Esophagus (tissue), 2 donors: ENCODE data around the gene HDAC4. TPM values are rescaled to one million over a fixed set of nuclear protein-coding genes. Genes with fewer than 3 reads are reported as not detected.

Source experiments
- H3K27ac ChIP-seq, 2 donors: one replicate each; pipeline ENCODE4 v1.5.1; 2013; ENCODE audit warnings: low read depth in 2 of 2, mild to moderate bottlenecking in 2 of 2, inconsistent platforms in 1 of 2, low read length in 1 of 2, moderate library complexity in 1 of 2
- H3K27me3 ChIP-seq, 2 donors: one replicate each; pipeline ENCODE4 v1.6.1; 2013; ENCODE audit warnings: low read length in 2 of 2, control low read depth in 1 of 2, mild to moderate bottlenecking in 1 of 2; ENCODE audit not compliant: insufficient read depth in 2 of 2, control insufficient read depth in 1 of 2
- H3K36me3 ChIP-seq, 2 donors: one replicate each; pipeline ENCODE4 v1.6.1; 2013; ENCODE audit warnings: low read length in 1 of 2; ENCODE audit not compliant: control insufficient read depth in 2 of 2, insufficient read depth in 2 of 2
- H3K4me1 ChIP-seq, 2 donors: one replicate each; pipeline ENCODE4 v1.6.1; 2013; ENCODE audit warnings: low read length in 1 of 2; ENCODE audit not compliant: control insufficient read depth in 2 of 2, insufficient read depth in 2 of 2
- H3K4me3 ChIP-seq, 2 donors: one replicate each; pipeline ENCODE4 v1.5.1; 2013; ENCODE audit warnings: low read length in 2 of 2, mild to moderate bottlenecking in 2 of 2, low read depth in 1 of 2, moderate library complexity in 1 of 2
- H3K9me3 ChIP-seq, 2 donors: one replicate each; pipeline ENCODE4 v1.6.1; 2013; ENCODE audit warnings: mild to moderate bottlenecking in 2 of 2, low read depth in 1 of 2, low read length in 1 of 2, moderate library complexity in 1 of 2; ENCODE audit not compliant: control insufficient read depth in 2 of 2, insufficient read depth in 1 of 2
- WGBS, 2 donors: extraction: QIAGEN DNeasy Blood & Tissue Kit; methylation state at CpG; one replicate each; pipeline ENCODE4 v1.1.7; 2013; 5-methylcytosine and 5-hydroxymethylcytosine counted together
- polyA plus RNA-seq, 2 donors: library from polyadenylated mRNA; stranded (reverse); fragments of 200-250 nt; gene quantifications; one replicate each; pipeline ENCODE4 v1.2.3, GENCODE V29; 2013
- donor health status: healthy with polysubstance abuse.
- donor health status: Bipolar disorder and iron deficiency.

Gene HDAC4
- polyA plus RNA-seq, 2 donors: 5.9 to 10.2 TPM

DNA sequence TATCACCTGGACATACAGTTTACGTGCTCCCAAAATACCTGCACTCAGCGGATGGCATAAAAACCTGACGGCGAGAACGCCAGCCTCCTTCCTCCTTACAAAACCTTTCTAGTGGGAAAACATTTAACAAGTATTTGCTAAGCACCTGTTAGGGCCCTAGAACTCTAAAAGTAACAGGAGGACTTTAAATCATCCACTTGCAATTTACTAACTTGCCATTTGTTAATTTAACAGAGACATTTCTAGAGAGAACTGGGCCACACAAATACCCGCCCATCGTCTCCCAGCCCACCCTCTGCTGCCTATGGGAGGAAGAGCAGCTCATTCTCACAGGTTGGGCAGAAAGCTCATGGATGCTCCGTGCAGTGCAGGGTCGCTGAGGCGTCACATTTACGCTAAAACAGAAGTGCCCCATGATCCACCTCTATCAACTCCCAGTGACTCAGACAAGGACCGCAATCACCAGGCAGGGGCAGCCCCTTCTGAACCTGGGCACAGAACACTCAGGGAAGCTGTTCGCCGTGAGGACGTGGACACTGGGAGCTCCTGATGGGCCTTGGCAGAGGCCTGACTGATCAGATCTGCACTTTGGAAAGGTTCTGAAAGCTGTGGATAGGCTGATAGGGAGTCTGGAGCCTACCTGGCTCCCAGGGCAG is 106.9 kb downstream of the HDAC4 start:
- Histone ChIP-seq H3K9me3 (no peaks in the 10 kb centered on the region), H3K27me3 (no peaks in the 10 kb centered on the region), H3K27ac (peak overlapping the region in 1 of 2 donors; percentile 25), H3K4me3 (no peak overlapping the region), H3K4me1 (peaks cover 16 to 20% of the 10 kb centered on the region in 2 donors), H3K36me3 (no peaks in the 10 kb centered on the region)
- 84 to 85% methylated on average over 15 of the region's 15 CpGs for WGBS, 2 donors

DNA sequence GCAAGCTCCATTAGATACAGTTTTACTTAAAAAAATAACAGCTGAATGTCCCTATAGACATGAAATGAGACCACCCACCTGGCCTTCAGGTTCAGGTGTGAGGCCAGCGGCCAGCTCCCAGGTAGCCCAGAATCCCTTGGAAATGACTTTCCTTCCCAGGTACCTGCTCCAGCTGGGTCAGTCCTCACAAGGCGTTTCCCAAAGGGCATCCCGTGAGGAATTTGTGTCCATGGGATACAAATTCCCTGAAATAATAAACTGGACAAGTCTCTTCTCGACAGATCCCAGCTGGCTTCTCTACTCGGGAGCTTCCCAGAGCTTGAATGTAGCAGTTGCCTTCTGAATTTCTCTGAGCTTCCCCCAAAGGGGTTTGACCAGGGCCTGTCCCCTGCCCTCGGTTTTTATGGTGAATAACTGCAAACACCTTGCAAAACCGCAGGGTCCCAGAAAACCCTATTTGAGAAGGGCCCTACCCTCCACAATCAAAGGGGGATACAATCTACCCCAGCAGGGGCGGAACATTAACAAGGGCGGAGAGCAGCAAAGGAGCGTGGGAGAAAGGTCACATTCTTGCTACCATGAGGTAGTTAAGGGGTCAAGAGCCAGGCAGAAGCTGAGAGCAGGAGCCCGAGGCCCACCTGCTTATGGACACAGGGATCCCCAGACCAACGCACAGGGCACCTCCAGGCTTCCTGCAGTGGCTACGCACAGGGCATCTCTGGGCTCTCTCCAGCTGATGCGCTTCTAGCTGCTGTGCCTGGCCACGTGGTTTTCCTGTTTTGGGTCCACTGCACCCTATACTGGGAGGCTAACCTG is 107.7 kb downstream of the HDAC4 start:
- 68 to 72% methylated on average over 15 of the region's 15 CpGs for WGBS, 2 donors
- peak overlapping the region in 1 of 2 donors; percentile 36 for H3K27ac ChIP-seq
- peaks cover 16 to 22% of the 10 kb centered on the region in 2 donors for H3K4me1 ChIP-seq
- H3K36me3 ChIP-seq: no peaks in the 10 kb centered on the region
- H3K4me3 ChIP-seq: no peak overlapping the region
- H3K27me3 ChIP-seq: no peaks in the 10 kb centered on the region
- no peaks in the 10 kb centered on the region for H3K9me3 ChIP-seq

DNA sequence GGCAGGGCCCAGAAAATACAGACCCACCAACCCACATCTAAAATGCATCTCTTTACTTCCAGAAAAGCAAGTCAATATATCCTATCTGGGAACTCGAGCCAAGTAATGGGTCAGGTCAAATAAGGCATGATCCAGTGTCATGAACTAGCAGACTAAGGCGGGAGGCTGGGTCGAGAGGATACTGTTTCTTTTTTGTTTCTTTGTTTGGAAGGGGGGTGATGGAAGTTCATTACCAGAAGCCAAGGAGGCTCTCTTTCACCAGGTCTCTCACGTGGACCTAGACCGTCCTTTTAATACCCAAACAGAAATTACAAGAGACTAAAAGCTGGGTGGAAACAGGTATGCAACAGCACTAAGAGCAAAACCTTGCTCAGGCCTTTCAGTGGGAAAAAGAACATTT is 108.3 kb downstream of the HDAC4 start:
- Histone ChIP-seq H3K36me3 (no peaks in the 10 kb centered on the region), H3K4me1 (peaks cover 16 to 22% of the 10 kb centered on the region in 2 donors), H3K27me3 (no peaks in the 10 kb centered on the region), H3K4me3 (no peak overlapping the region), H3K9me3 (no peaks in the 10 kb centered on the region), H3K27ac (no peak overlapping the region)
- WGBS, 2 donors: 72 to 77% methylated on average over 5 of the region's 5 CpGs

DNA sequence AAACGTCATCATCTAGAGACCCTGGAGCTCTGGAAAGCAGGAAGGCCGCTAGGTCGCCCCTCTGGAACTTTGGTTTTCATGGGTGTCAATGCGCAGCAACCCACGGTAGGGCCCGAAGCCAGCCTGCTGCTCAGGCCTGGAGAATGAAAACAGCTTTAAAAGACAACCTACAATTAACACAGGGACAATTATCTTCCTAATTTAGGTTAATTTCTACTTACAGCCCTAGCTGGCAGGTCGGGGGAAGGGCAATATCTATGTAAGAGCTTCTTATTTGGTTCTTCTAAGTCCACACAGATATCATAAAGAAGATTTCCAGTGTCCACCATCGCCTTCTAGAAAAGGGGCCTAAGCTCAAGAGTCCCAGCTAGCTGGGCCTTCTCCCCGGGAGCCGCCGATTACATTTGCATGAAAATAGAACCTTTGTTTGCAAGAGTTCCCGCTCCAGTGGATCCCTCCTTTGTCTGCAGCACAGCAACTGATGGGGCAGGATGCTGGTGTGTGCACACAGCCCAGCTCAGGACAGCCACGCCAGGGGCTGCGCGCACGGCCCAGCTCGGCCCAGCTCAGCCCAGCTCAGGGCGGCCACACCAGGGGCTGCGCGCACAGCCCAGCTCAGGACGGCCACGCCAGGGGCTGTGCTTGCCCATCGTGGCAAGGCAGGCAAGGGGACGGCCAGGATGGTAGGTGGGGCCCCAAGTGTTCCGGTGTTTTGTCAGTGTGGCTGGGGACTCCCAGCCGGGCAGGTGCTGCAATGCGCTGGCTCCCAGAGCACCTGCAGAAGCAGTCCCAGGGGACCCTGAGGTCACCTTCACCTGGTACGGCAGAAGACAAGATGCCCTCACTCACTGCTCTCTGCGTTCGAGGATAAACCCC is 109.1 kb downstream of the HDAC4 start:
- Histone ChIP-seq H3K9me3 (no peaks in the 10 kb centered on the region), H3K4me3 (no peak overlapping the region), H3K27ac (peak overlapping the region; percentile 77 to 96), H3K27me3 (no peaks in the 10 kb centered on the region), H3K4me1 (peaks cover 10 to 25% of the 10 kb centered on the region in 2 donors), H3K36me3 (no peaks in the 10 kb centered on the region)
- 80 to 84% methylated on average over 30 of the region's 30 CpGs for WGBS, 2 donors

DNA sequence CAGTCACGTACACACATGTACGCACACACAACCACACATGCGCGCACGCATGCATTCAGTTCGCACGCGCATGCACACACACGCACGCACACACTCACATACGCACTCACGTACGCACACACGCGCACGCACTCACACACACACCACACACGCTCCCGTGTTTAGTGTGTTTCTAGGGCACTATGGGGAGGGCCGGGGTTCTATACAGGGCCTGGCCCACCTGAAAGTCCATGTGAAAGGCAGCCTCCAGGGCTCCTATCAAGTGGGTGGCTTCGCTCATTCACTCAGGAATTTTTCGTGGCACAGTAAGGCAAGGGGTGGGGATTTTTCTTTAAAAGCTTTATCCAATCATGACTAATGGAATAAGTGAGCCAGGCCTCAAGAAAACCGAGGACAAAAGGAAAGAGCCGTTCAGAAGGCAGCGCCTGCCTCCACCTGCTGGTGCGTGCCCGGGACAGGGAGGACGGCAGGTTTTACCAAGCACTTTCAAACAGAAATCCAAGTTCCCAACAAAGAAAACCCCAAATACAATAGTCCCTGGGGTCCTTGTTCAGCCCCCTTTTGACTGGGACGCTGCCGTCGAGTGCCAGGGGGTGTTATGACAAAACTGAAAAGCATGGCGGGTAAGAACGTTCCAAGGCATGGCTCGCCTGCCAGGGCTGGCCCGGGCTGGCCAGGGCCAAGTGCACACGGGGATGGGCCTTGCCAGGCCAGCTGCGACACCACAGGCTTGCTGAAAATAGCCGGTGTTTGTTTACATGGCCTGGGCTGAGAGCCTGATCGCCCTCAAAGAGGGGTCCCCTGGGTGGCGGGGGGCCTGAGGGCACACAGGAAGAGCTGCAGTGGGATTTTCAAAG is 110.0 kb downstream of the HDAC4 start:
- H3K27ac ChIP-seq: peak overlapping the region; percentile 77 to 96
- no peaks in the 10 kb centered on the region for H3K36me3 ChIP-seq
- no peak overlapping the region for H3K4me3 ChIP-seq
- peaks cover 10 to 22% of the 10 kb centered on the region in 2 donors for H3K4me1 ChIP-seq
- no peaks in the 10 kb centered on the region for H3K9me3 ChIP-seq
- WGBS, 2 donors: 53 to 62% methylated on average over 39 of the region's 39 CpGs
- no peaks in the 10 kb centered on the region for H3K27me3 ChIP-seq

DNA sequence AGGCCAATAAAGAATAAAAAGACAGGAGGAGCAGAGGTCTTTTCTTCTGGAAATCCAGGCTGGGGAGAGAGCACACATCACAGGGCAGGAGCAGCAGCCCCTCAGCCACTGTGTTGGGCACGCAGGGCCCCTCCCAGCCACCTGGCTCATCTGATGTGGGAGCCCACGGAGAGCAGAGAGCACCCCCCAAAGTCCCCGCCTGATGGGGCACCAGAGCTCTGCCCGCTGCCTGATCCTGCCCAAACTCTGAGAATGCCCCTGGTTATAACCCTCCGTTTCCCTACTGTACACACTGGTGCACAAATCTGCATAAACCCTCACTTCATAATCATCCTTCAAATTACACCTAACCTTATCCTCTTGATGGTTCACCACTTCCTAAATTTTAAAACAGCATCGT is 111.3 kb downstream of the HDAC4 start:
- Histone ChIP-seq H3K4me1 (peaks cover 10 to 24% of the 10 kb centered on the region in 2 donors), H3K27ac (peak overlapping the region in 1 of 2 donors; percentile 40), H3K36me3 (no peaks in the 10 kb centered on the region), H3K4me3 (no peak overlapping the region), H3K9me3 (no peaks in the 10 kb centered on the region), H3K27me3 (no peaks in the 10 kb centered on the region)
- 73 to 74% methylated on average over 6 of the region's 6 CpGs for WGBS, 2 donors

DNA sequence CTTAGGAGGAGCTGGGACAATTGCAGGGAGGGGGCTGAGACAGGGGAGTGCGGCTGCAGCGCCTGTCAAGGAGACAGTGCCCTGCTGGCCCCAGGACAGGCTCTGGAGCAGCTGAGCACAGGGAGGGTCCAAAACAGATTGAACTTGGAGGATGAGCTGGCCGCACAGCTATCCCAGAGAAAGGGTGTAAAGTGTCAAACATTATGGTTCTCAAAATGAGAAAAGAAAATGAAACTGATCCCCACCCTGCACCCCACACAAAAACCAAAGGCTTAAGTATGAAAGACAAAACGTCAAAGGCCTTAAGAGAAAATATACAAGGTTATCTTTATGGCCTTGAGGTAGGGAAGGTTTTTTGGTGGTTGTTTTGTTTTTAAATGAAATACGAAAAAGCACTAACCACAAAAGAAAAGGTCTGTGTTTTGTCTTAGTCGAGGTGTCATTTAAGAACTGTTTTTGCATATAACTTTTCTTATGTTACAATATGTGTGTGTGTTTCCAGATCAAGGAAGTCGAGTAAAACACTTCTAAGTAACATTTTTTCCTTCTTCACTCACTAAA is 111.8 kb downstream of the HDAC4 start:
- Histone ChIP-seq H3K27ac (peak overlapping the region; percentile 40 to 74), H3K9me3 (no peaks in the 10 kb centered on the region), H3K4me3 (no peak overlapping the region), H3K27me3 (no peaks in the 10 kb centered on the region), H3K36me3 (no peaks in the 10 kb centered on the region), H3K4me1 (peaks cover 10 to 24% of the 10 kb centered on the region in 2 donors)
- WGBS, 2 donors: 27 to 32% methylated on average over 7 of the region's 7 CpGs

DNA sequence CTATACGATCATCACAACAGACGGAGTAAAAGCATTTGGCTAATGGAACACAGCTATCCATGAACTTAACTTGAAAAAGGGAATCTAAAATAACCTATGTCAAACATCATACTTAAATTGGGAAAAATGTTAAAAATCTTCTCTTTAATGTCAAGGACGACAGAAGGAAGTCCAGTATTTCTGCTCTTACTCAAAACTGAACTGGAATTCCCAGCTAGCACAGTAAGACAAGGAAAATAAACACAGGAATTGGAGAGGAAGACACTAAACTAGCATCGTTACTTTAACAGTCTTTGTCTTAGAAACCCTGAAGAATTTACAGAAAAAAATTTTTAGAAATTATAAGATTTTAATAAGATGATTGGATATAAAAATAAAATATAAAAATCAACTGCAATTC is 112.6 kb downstream of the HDAC4 start:
- Histone ChIP-seq H3K4me1 (peaks cover 8 to 22% of the 10 kb centered on the region in 2 donors), H3K36me3 (no peaks in the 10 kb centered on the region), H3K27ac (no peak overlapping the region), H3K27me3 (no peaks in the 10 kb centered on the region), H3K4me3 (no peak overlapping the region), H3K9me3 (no peaks in the 10 kb centered on the region)
- WGBS, 2 donors: 70 to 75% methylated on average over 4 of the region's 4 CpGs
